Measurements from ENCODE around the gene WDR45B.

WDR45B gene

DNA sequence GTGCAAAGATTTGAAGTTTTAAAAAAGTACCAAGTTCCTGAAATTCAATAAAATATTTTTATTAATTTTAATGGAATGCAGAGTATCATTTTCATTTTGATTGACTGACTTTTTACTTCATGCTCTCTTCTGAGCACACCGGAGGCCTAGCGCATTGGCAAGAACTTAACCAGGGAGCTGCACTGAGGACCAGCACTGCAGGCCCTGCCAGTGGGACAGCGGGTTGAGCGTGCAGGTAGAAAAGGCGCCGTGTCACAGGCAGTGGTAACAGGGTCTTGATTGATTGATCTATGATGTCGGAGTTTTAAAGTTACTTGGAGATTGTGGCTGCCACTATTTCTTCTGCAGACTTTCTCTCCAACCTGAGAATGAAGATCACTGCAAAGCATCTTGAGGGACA lies 43.7 kb downstream of the WDR45B start:
- no peak for DNase-seq (ENCODE audit: low read depth, low spot score)
- no peak overlapping the region for H3K27ac ChIP-seq

DNA sequence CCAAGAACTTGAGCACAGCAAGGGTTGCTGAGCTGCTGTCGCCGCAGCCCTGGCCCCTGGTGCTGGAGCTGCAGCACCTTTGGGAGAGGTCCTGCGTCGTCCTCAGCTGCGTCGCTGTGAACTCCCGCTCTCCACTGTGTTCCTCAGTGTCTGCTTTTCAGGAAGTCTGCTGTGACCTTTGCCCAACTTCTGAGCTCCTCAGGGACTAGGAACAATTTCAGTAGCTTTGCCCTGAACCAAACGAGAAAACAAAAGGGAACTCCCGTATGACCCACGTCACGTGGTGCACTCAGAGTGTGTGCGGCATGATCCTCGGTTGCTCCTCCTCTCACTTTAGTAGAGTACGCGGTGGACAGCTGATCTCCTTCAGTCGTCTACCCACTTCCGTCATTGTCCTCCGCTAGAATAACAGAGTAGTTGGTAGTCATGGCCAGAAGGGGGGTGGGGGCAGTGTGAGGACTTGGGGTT lies 44.2 kb downstream of the WDR45B start:
- H3K27ac ChIP-seq: no peak overlapping the region
- DNase-seq (ENCODE audit: low read depth, low spot score): no peak

DNA sequence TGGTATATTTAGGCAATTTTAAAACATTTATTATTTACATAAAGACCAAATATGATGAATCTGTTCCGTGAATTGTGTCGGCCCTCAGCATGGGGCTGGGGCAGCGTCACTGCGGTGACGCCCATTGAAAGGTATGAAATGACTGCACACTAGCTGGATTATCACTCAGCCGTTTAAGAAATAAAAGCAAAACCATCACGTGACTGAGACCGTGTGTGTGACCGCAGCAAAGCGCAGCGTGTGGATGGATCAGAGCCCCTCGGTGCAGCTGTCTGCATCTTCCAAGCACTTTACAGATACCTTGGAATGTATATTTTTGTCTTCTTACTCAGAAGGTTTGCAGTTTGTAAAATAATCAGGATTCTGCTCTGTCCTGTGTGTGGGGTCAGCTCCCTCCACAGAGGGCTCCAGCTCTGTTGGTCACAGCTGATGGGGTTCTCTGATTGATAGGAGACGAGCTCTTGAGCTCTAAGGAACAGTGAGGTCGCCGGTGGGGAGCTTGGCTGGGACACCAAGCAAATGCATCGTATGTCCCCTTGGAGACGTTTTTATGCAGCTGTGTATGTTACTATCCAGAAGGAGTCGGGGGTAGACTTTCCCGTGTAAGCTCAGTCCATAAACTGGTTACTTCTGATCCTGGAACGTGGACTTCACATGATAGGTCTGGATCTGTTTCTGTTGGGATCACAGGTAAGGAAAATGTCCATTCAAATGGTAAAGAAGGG lies 45.1 kb downstream of the WDR45B start:
- no peak for DNase-seq (ENCODE audit: low read depth, low spot score)
- H3K27ac ChIP-seq: no peak overlapping the region

DNA sequence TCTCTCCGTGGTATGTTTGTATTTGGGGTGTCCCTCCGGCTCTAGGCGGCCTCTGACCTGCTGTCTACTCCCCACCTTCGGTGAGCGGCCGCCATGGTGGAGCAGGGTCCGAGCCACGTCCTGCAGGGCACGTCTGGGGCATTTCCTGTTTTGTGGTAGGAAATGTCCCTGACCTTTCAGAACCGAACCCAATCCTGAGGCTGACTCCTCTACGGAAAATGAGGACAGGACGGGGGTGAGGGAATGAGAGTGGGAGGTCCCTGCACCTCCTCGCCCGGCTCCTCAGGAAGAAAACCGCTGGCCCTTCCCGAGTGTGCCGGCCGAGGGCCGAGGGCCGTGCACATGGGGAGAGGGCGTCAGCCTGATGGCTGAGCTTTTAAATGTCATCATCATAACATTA lies 45.8 kb downstream of the WDR45B start:
- DNase-seq (ENCODE audit: low read depth, low spot score): no peak
- no peak overlapping the region for H3K27ac ChIP-seq

DNA sequence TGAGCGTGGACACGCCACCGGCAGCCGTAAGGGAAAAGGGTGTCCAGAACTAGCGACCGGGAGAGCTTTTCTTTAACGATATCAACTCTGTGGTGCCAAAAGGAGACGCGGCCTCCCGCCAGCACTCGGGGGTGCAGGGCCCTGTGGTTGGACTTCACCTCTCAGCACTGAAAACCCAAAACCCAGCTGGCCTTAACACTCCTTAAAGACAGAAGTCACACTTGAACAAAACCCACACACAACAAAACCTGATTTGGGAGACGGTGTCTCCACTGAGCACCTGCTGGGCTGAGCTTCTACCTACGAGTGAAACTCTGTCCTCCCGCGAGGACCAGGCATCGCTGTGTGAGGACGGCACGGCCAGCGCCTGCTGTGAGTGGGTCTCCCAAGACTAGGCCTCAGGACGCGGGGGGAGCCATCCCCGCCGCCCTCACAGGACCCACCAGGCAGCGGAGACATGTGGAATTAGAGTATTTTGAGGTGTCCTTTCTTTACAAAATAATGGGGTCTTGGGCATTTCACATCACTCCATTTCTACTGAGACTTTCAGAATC lies 46.7 kb downstream of the WDR45B start:
- no peak overlapping the region for H3K27ac ChIP-seq
- DNase-seq (ENCODE audit: low read depth, low spot score): no peak

DNA sequence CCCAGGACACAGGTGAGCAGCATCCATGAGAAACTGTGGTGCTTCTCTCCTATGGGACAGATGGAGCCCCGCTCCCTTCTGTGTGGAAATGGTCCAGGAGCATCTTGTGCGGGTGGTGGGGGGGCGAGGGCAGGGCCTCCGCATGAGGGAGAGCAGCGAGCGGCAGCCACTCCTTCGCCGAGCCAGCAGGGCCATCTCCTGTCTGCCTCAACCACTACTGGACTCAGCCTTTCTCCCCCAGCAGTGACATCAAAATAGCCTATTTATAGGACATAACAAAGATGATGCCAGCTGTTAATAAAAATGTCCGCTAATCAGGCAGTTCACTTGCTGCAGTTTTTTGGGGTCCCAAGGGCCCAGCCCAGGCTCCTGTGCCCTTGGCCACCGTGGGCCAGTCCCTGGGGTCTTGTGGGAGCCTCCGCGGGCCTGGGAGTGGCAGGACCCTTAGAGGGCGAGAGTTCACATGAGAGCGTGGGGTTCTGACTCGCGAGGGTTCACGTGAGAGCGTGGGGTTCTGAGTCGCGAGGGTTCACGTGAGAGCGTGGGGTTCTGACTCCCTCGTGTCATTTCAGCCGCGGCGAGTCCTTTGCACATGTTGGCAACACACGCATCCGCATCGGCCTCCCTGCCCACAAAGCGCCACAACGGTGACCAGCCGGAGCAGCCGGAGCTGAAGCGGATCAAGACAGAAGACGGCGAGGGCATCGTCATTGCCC lies 47.4 kb downstream of the WDR45B start:
- DNase-seq (ENCODE audit: low read depth, low spot score): no peak
- H3K27ac ChIP-seq: no peak overlapping the region

DNA sequence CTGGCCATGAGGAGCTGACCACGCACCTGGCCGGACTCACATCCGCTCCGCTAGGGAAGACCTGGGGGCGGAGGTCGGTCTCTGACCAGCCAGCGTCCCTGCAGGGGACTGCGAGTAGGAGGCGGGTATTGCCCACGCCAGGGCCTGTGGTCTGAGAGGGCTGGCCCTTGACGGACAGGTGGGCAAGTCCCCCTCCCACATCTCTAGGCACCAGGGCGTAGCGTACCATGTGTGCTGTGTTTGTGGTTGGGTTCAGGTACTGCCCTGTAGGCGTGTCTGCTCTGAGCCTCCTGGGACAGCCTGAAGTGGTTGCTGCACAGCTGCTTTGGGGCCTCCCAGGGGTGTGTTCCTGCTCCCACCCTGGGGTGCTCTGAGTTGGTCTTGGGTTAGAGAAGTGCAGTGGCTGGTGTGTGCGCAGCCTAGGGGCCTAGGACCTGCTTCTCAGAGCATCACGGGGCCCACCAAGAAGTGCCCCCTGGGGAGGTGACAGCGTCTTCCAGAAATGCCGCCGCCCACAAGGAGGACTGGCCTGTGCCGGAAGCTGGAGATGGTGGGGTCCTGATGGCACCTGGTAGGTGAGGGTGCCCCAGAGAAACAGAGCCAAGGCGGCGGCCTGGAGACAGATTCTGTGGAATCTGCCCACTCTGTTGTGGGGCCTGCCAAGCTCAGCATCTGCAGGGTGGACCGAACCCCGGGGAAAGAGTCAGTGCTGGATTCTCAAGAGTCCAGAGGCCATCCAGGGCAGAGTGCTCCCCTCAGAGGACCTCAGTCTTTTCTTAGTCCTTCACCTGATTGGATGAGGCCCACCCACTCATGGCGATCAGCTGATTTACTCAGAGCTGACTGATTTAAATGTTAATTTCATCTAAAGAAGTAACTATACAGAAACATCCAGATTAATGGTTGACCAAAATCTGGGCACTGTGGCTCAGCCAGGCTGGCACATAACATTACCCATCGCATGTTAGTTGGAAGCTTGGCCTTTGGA lies 48.3 kb downstream of the WDR45B start:
- DNase-seq (ENCODE audit: low read depth, low spot score): no peak
- no peak overlapping the region for H3K27ac ChIP-seq

DNA sequence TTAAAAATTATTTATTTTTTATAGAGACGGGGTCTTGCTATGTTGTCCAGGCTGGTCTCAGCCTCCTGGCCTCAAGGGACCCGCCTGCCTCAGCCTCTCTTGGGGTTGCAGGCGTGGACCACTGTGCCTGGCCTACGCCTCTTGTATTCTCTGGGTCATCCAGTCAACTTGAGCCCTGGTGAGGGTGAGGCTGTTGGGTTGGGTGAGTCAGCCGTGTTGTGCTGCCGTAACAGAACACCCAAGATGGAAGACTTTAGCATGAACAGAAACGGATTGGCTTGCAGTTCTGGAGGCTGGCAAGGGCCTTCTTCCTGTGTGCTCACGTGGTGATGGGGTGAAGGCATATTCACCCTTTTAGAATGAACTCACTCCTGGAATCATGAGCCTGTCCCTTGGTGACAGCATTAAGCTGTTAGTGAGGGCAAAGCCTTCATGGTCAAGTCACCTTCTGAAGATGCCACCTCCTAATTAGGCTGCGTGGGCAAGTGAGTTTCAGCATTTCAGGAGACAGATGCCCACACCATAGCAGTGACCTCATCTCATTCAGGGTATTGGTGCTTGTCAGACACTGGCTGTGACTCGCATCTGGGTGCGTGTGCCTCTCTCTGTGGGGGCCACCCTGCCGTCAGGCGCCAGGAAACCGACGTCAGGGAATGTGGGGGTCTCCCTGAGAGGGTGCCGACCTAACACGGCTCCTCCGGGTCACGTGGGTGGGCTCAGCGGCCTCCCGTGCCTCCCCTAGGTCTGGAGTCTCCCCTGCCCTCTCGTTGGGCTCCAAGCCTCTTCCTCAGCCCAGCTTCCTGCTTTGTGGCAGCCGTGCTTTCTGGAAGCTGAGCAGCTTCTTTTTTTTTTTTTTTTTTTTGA lies 49.8 kb downstream of the WDR45B start:
- no peak overlapping the region for H3K27ac ChIP-seq
- no peak for DNase-seq (ENCODE audit: low read depth, low spot score)

DNA sequence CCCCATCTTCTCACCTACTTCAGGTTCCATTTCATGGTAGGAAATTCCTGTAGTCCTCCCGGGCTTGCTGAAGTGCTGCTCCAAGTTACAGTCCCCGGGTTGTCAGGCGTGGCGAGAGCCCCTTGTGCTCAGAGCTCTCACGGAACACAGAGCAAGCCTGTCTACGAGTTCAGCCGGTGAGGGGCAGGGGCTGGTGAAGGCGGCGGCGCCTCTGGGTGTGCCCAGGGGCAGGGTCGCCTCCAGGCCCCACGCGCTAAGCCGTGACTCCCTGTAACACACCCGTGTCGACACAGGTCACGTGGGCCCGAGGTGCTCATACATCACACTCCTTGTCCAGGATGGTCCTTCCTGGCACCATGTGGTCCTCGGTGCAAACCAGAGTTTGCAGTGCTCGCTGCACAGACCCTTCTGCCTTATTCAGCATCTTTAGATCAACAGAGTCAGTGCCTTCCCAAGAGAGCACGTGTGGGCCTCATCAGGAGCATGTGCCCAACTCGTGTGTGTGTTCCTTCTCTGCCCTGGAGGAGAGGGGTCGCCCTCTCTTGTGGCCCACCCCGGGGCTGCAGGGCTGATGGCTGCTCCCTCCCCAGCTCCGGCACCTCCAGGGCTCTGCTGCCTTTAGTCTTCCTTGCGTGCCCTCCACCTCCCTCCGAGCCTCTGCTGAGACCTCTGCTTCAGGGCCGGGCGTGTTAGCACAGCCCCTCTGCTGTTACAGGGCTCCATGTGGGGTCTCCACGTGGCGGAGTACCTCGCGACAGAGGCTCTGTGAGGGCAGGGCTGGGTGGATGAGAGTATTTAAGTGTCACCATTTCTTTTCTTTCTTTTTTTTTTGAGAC lies 51.2 kb downstream of the WDR45B start:
- no peak for DNase-seq (ENCODE audit: low read depth, low spot score)
- H3K27ac ChIP-seq: no peak overlapping the region

DNA sequence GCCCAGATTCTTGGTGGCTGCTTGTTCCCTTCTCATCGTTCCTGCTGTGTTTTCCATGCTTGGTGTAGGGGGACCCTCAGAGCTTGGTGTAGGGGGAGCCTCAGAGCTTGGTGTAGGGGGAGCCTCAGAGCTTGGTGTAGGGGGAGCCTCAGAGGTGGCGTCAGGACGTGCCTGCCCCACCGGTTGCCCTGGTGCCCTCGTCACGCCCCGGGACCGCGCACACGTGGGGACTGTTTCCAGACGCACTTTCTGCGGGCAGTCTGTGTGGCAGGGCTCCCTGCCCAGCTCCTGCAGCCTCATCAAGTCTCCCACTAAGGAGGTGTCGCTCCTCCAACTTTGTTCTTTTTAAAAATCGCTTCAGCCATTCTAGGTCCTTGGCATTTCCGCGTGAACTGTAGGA lies 51.9 kb downstream of the WDR45B start:
- DNase-seq (ENCODE audit: low read depth, low spot score): no peak
- H3K27ac ChIP-seq: no peak overlapping the region

DNA sequence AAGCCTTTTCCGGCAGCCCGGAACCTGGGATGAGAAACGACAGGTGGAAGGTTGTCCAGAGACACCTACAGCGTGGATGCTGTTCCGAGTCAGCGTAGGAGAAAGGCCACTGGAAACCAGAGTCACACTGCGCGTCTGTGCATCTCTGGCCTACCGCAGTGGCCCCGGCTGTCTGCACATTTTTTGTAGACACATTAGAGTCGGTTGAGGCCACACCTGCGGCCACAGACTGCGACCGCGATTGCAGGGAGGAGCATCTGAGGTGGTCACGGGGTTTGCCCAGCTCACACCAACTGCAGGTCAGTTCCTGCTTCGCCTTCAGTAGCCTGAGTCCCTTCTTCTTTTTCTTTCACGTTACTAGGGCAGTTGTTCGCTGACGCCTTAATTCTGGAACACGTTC lies 52.4 kb downstream of the WDR45B start:
- no peak overlapping the region for H3K27ac ChIP-seq
- no peak for DNase-seq (ENCODE audit: low read depth, low spot score)

DNA sequence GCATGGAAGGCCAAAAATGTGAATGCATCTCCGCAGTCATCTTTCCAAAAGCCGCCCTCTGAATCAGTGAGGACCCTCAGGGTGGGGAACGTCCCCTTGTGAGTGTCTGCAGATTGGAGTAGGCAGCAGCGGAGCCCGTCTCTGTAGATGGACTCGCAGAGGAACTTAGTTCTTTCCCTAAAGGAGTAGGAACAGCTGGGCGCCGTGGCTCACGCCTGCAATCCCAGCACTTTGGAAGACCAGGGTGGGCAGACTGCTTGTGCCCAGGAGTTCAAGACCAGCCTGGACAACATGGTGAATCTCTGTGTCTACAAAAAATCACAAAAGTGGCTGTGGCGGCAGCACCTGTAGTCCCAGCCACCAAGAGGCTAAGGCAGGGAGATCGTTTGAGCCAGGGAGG lies 53.7 kb downstream of the WDR45B start:
- H3K27ac ChIP-seq: no peak overlapping the region
- no peak for DNase-seq (ENCODE audit: low read depth, low spot score)

DNA sequence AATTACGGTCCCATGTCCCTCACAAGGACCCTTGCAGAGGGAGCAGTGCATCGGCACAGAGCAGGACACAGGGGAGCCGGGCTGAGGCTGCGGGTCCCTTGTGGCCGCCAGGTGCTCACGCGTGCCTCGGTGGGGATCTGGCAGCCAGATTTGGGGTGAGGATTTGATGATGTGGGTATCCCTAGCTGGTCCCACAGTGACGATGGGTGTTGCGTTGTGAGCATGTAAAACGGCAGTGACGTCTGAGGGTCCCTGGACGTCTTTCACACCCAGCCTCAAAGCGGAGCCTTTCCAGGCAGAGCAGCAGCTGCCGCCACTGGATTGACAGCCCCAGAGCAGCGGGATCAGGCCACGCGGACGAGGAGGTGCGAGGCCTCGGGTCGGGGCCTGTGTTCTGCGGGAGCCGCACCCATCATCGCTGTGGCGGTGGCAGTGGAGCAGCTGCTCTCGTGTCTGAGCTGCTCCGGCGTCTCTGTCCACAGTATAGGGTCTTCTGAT lies 54.6 kb downstream of the WDR45B start:
- DNase-seq (ENCODE audit: low read depth, low spot score): no peak
- H3K27ac ChIP-seq: peak overlapping the region; percentile 63

DNA sequence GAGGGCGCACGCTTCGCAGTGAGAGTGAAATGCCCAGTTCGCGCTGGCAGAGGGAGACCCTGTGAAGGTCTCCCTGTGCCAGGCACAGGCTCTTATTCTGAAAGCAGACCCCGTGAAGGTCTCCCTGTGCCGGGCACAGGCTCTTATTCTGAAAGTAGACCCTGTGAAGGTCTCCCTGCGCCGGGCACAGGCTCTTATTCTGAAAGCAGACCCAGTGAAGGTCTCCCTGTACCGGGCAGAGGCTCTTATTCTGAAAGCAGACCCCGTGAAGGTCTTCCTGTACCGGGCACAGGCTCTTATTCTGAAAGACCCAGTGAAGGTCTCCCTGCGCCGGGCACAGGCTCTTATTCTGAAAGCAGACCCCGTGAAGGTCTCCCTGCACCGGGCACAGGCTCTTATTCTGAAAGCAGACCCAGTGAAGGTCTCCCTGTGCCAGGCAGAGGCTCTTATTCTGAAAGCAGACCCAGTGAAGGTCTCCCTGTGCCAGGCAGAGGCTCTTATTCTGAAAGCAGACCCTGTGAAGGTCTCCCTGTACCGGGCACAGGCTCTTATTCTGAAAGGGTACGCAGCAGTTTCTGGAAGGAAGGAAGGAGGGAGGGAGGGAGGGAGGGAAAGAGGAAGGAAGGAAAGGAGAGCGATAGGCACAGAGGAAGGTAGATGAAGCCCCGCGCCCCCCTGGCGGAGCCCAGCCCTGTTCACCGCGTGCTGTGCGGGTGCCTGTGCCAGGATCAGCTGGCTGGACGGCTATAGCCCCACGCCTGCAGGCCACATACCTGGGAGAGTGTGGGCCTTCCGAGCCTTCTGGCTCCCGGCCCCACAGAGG lies 55.3 kb downstream of the WDR45B start:
- peak overlapping the region; percentile 63 for H3K27ac ChIP-seq
- DNase-seq (ENCODE audit: low read depth, low spot score): no peak

DNA sequence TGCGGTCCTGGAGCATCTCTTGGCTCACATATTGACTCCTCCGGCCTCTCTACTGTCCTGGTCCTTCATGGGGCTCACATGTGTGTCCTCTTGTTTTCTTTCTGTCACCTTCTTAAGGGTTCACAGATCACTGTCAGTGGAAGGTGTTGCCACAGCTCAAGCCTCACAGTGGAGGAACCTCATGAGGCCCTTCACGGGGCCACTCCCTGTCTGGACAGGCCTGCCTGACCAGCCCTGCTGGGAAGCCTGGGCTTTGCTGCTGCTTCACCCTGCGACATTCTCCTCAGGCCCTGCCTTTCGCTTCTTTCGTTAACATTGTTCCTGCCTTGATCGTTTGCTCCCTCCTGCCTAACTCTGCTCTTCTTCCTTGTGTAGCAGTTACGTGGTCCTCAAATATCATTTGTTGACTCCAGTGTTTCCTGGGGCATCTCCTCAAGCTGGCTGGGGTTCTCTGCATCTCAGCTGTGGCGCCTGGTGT lies 55.9 kb downstream of the WDR45B start:
- peak; percentile 12 for DNase-seq (ENCODE audit: low read depth, low spot score)
- peak overlapping the region; percentile 63 for H3K27ac ChIP-seq

DNA sequence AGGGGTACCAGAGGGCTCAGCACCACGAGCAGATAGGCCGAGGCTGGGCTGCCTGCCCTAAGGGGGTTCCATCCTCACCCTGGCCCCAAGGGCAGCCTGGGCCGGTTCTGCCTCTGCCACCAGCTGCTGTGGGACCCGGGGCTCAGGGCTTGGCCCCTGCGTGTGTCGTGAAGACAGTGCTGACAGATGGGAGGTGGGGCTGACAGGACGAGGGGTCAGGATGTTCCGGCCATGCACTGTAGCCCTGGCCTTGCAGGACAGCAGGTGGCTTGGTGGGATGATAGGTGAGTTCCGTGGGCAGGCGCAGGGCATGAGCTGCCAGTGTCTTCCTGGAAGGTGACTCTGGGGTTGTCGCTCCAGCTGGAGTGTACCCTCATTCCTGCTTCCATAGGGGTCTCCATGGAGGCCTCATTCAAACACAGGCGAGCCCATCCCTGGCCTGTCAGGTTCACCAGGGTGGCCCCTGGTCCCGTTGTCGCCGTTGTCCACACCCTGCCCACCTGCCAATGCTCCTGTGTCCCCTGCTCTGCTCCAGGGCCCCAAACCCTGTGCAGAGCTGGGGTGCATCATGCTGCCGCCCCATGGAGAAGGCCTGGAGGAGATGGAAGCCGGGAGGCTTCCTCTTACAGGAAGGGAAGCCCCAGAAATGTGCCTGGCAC lies 57.2 kb downstream of the WDR45B start:
- H3K27ac ChIP-seq: peak overlapping the region; percentile 63

DNA sequence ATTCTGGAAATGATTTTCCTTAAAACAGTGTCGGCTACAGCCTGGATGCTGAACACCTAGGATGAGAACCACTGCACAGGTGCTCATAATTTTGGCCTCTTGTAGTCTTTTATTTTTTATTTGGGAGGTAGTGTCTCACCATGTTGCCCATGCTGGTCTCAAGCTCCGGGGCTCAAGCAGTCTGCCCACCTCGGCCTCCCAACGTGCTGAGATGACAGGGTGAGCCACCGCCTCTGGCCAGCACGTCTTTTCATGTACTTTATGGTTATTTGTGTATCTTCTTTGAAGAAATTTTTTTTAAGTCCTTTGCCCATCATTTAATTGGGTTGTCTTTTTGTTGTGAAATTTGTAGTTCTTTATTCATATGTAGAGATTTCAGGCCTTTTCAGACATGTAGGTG lies 58.0 kb downstream of the WDR45B start:
- no peak for DNase-seq (ENCODE audit: low read depth, low spot score)
- no peak overlapping the region for H3K27ac ChIP-seq

More for the DNA sequence above, 57.2 kb downstream of the WDR45B start:
- no peak for DNase-seq (ENCODE audit: low read depth, low spot score)
